GM19035 (cell line): Measurements from ENCODE around the gene ZAR1L.

Experiments
- ATAC-seq: cut with Tn5 transposase; IDR thresholded peaks from one replicate; pipeline ENCODE4 v1.9.1; 2021; ENCODE audit not compliant: unreplicated experiment

ZAR1L gene

DNA sequence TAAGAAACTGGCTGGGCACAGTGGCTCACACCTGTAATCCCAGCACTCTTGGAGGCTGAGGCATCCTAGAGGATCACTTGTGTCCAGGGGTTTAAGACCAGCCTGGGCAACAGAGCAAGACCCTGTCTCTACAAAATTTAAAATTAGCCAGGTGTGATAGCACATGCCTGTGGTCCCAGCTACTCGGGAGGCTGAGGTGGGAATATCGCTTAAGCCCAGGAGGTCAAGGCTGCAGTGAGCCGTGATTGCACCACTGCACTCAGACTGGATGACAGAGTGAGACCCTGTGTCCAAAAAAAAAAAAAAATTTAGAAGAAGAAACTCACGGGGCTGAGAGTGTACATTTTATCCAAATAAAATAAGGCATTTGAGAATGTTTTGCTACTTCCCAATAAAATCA is 58.9 kb downstream of the ZAR1L start:
- no peak for ATAC-seq

DNA sequence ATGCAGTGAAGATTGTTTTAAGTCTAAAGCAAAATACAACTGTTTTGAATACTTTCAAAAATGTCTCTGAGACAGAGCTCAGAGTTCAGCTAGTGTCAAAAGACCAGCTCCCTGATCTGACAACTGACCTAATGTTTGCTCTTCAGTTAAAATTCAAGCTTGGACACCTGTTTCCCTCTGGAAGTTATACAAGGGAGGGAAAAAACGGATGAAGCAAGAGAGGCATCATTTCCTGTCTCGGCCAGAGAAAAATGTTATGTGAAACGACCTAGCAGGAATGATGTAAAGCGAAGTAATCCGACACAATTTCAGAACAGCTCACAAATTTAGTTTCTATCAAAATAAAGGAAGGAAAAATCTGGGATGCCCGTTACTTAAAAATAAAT is 59.4 kb downstream of the ZAR1L start:
- no peak for ATAC-seq

- no peak for ATAC-seq
Measured at GRCh38 chr13:32254916-32255723, 60.0 kb downstream of the ZAR1L start.

DNA sequence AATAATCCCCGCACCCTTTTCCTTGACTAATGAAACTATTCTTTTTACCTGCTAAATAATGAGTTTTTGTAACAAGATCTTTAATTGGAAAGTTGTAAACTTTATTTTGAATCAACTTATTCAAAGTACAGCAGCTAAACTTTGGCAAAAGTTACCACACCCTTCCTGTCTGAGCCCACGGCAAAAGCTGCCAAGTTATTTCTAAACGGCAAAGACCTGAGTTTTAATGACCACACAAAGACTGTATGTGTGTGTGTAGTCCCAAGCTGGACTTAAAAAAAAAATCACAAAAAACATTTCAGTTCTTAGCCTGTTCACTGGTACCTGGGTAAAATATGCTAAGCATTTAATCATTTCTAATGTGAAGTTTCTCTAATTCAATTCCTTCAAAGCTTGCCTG is 60.7 kb downstream of the ZAR1L start:
- no peak for ATAC-seq

GRCh38 chr13:32253911-32254399 is 61.2 kb downstream of the ZAR1L start:
- ATAC-seq: no peak
